HEK293 (cell line): ENCODE results near the gene ZNF688.
A peak's percentile ranks its signal among the peaks of the same experiment; 100 is the strongest.

Source experiments
- FEZF1 ChIP-seq: fragments of 450-650 bp; formaldehyde crosslinking; IDR thresholded peaks from 2 replicates; pipeline ENCODE4 v1.5.1; 2016; ENCODE audit warnings: missing biosample characterization, missing genetic modification characterization
- GLI4 ChIP-seq: fragments of 450-650 bp; formaldehyde crosslinking; IDR thresholded peaks from 2 replicates; pipeline ENCODE4 v1.5.1; 2016; ENCODE audit warnings: missing biosample characterization, missing genetic modification characterization
- GLIS1 ChIP-seq: fragments of 450-650 bp; formaldehyde crosslinking; IDR thresholded peaks from 2 replicates; pipeline ENCODE4 v1.5.1; 2016; ENCODE audit warnings: missing biosample characterization, missing genetic modification characterization
- GLIS2 ChIP-seq: fragments of 450-650 bp; formaldehyde crosslinking; IDR thresholded peaks from 2 replicates; pipeline ENCODE4 v1.5.1; 2016; ENCODE audit warnings: missing biosample characterization, missing genetic modification characterization
- IKZF3 ChIP-seq: fragments of 450-650 bp; IDR thresholded peaks from 2 replicates; pipeline ENCODE4 v1.5.0; 2018; ENCODE audit warnings: missing biosample characterization, mild to moderate bottlenecking, missing genetic modification characterization, moderate library complexity
- KLF17 ChIP-seq: fragments of 450-650 bp; formaldehyde crosslinking; IDR thresholded peaks from 2 replicates; pipeline ENCODE4 v1.5.1; 2016; ENCODE audit warnings: missing biosample characterization, missing genetic modification characterization
- KLF9 ChIP-seq: fragments of 450-650 bp; formaldehyde crosslinking; IDR thresholded peaks from 2 replicates; pipeline ENCODE4 v1.5.1; 2016; ENCODE audit warnings: missing biosample characterization, missing genetic modification characterization, low read depth
- OSR2 ChIP-seq: fragments of 450-650 bp; formaldehyde crosslinking; IDR thresholded peaks from 2 replicates; pipeline ENCODE4 v1.5.1; 2016; ENCODE audit warnings: missing biosample characterization, missing genetic modification characterization
- ZBTB26 ChIP-seq: fragments of 450-650 bp; formaldehyde crosslinking; optimal IDR thresholded peaks from 2 replicates; pipeline ENCODE3; 2016; ENCODE audit warnings: missing biosample characterization, mild to moderate bottlenecking, missing genetic modification characterization
- ZBTB8A ChIP-seq: fragments of 450-650 bp; formaldehyde crosslinking; IDR thresholded peaks from 2 replicates; pipeline ENCODE4 v1.5.1; 2016; ENCODE audit warnings: missing biosample characterization, missing genetic modification characterization
- ZEB2 ChIP-seq: fragments of 450-650 bp; formaldehyde crosslinking; IDR thresholded peaks from 2 replicates; pipeline ENCODE4 v1.5.1; 2016; ENCODE audit warnings: missing biosample characterization, missing genetic modification characterization
- ZFP3 ChIP-seq: fragments of 450-650 bp; formaldehyde crosslinking; IDR thresholded peaks from 2 replicates; pipeline ENCODE4 v1.5.1; 2016; ENCODE audit warnings: low read depth, missing biosample characterization, missing genetic modification characterization
- ZIC2 ChIP-seq: fragments of 450-650 bp; formaldehyde crosslinking; IDR thresholded peaks from 2 replicates; pipeline ENCODE4 v1.5.1; 2016; ENCODE audit warnings: missing biosample characterization, missing genetic modification characterization
- ZNF10 ChIP-seq: fragments of 450-650 bp; formaldehyde crosslinking; IDR thresholded peaks from 2 replicates; pipeline ENCODE4 v1.5.1; 2017; ENCODE audit warnings: missing biosample characterization, missing genetic modification characterization
- ZNF16 ChIP-seq: fragments of 450-650 bp; formaldehyde crosslinking; IDR thresholded peaks from 2 replicates; pipeline ENCODE4 v1.5.1; 2016; ENCODE audit warnings: low read depth, missing biosample characterization, missing genetic modification characterization
- ZNF2 ChIP-seq: fragments of 450-650 bp; formaldehyde crosslinking; IDR thresholded peaks from 2 replicates; pipeline ENCODE4 v1.5.1; 2016; ENCODE audit warnings: missing biosample characterization, missing genetic modification characterization
- ZNF211 ChIP-seq: fragments of 450-650 bp; formaldehyde crosslinking; IDR thresholded peaks from 2 replicates; pipeline ENCODE4 v1.5.1; 2016; ENCODE audit warnings: low read depth, missing biosample characterization, missing genetic modification characterization
- ZNF23 ChIP-seq: fragments of 450-650 bp; formaldehyde crosslinking; IDR thresholded peaks from 2 replicates; pipeline ENCODE4 v1.5.1; 2016; ENCODE audit warnings: missing biosample characterization, missing genetic modification characterization, borderline replicate concordance
- ZNF366 ChIP-seq: fragments of 450-650 bp; formaldehyde crosslinking; conservative IDR thresholded peaks from 2 replicates; pipeline ENCODE4 v1.5.1; 2016; ENCODE audit warnings: missing biosample characterization, missing genetic modification characterization
- ZNF548 ChIP-seq: fragments of 450-650 bp; formaldehyde crosslinking; IDR thresholded peaks from 2 replicates; pipeline ENCODE4 v1.5.1; 2016; ENCODE audit warnings: missing biosample characterization, missing genetic modification characterization
- ZNF560 ChIP-seq: fragments of 450-650 bp; formaldehyde crosslinking; IDR thresholded peaks from 2 replicates; pipeline ENCODE4 v1.5.1; 2017; ENCODE audit warnings: missing biosample characterization, missing genetic modification characterization, borderline replicate concordance
- ZNF596 ChIP-seq: fragments of 450-650 bp; IDR thresholded peaks from 2 replicates; pipeline ENCODE4 v1.5.0; 2018; ENCODE audit warnings: missing biosample characterization, mild to moderate bottlenecking, missing genetic modification characterization, moderate library complexity
- ZNF621 ChIP-seq: fragments of 450-650 bp; formaldehyde crosslinking; IDR thresholded peaks from 2 replicates; pipeline ENCODE4 v1.5.1; 2017; ENCODE audit warnings: missing biosample characterization, missing genetic modification characterization
- ZNF626 ChIP-seq: fragments of 450-650 bp; sonication (Bioruptor Pico); formaldehyde crosslinking; IDR thresholded peaks from 2 replicates; pipeline ENCODE4 v1.5.1; 2018; ENCODE audit warnings: missing biosample characterization, missing genetic modification characterization, inconsistent platforms
- ZNF629 ChIP-seq: fragments of 450-650 bp; formaldehyde crosslinking; IDR thresholded peaks from 2 replicates; pipeline ENCODE4 v1.5.1; 2017; ENCODE audit warnings: missing biosample characterization, missing genetic modification characterization
- ZNF707 ChIP-seq: fragments of 450-650 bp; formaldehyde crosslinking; IDR thresholded peaks from 2 replicates; pipeline ENCODE4 v1.5.1; 2016; ENCODE audit warnings: missing biosample characterization, missing genetic modification characterization
- TF ChIP-seq, protein P1 (sequence below): fragments of 450-650 bp; formaldehyde crosslinking; IDR thresholded peaks from 2 replicates; pipeline ENCODE4 v1.5.1; 2016; ENCODE audit warnings: missing biosample characterization, missing genetic modification characterization
- TF ChIP-seq, protein P2 (sequence below): fragments of 450-650 bp; formaldehyde crosslinking; IDR thresholded peaks from 2 replicates; pipeline ENCODE4 v1.5.1; 2017; ENCODE audit warnings: missing biosample characterization, missing genetic modification characterization
- TF ChIP-seq, protein P3 (sequence below): fragments of 450-650 bp; formaldehyde crosslinking; IDR thresholded peaks from 2 replicates; pipeline ENCODE4 v1.5.1; 2016; ENCODE audit warnings: missing biosample characterization, missing genetic modification characterization
- TF ChIP-seq, protein P4 (sequence below): sonication (generic); formaldehyde crosslinking; IDR thresholded peaks from 2 replicates; pipeline ENCODE4 v1.8.1; 2022; ENCODE audit warnings: mild to moderate bottlenecking, moderate library complexity, missing genetic modification reagents
- TF ChIP-seq, protein P5 (sequence below): fragments of 450-650 bp; formaldehyde crosslinking; IDR thresholded peaks from 2 replicates; pipeline ENCODE4 v1.5.1; 2016; ENCODE audit warnings: missing biosample characterization, missing genetic modification characterization, borderline replicate concordance

Gene ZNF688

DNA sequence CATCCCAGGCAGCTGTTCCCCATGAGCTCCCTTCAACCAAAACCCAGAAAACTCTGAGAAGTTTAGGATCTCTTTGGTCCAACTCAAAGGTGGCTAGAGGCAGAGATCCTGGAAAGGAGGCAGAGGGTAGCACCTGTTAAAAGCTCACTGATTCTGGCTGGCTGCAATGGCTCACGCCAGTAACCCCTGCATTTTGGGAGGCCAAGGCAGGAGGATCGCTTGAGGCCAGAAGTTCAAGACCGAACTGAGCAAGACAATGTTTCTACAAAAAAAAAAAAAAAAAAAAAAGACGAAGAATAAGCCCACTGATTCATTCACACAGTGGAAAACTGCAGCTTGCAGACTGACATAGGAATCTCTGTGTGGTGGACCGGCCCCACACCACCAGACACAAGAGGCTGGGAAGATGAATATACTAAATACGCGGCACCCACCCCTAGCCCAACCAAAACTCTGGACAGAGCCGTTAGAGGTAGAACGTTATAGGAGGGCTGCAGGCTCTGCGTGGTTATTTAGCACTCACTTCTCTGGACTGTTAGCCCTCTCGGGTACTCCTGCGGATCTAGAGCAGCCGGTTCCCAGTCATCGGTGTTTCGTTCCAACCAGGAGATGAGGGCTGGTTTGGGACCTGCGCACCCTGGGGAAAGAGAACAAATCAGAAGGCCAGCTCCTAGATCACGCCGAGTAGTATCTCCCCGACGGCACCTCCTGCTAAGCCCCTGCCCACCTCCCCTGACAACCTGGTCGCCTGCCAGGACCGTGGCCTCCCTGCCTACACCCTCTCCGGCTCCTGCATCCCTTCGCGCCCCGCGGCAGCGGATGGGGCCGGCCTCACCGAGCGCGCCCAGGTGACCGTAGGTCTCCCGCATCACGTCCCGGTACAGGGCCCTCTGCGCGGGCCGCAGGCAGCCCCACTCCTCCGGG lies 37.8 kb upstream of the ZNF688 start (continued):
- peak; percentile 51; the same call in 1 of the 2 replicates for TF ChIP-seq KLF17
- TF ChIP-seq ZNF596 (tag by site-specific recombination), result no peak
- no peak for TF ChIP-seq ZNF707 (tag by site-specific recombination)
- no peak for TF ChIP-seq ZNF211 (tag by site-specific recombination)
- TF ChIP-seq ZEB2, result no peak; the same call in none of the 2 replicates
- TF ChIP-seq, protein P1, sequence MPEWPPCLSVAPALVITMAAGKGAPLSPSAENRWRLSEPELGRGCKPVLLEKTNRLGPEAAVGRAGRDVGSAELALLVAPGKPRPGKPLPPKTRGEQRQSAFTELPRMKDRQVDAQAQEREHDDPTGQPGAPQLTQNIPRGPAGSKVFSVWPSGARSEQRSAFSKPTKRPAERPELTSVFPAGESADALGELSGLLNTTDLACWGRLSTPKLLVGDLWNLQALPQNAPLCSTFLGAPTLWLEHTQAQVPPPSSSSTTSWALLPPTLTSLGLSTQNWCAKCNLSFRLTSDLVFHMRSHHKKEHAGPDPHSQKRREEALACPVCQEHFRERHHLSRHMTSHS (tag by site-specific recombination), result 0 out of 2 replicates have a peak, but pooled peaks have one; percentile 15
- TF ChIP-seq ZNF2, result peak; percentile 65; the same call in 1 of the 2 replicates
- TF ChIP-seq KLF9 (tag by site-specific recombination), result no peak
- TF ChIP-seq, protein P2, sequence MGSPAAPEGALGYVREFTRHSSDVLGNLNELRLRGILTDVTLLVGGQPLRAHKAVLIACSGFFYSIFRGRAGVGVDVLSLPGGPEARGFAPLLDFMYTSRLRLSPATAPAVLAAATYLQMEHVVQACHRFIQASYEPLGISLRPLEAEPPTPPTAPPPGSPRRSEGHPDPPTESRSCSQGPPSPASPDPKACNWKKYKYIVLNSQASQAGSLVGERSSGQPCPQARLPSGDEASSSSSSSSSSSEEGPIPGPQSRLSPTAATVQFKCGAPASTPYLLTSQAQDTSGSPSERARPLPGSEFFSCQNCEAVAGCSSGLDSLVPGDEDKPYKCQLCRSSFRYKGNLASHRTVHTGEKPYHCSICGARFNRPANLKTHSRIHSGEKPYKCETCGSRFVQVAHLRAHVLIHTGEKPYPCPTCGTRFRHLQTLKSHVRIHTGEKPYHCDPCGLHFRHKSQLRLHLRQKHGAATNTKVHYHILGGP (tag by site-specific recombination), result no peak
- TF ChIP-seq IKZF3 (tag by site-specific recombination), result no peak
- TF ChIP-seq, protein P3, sequence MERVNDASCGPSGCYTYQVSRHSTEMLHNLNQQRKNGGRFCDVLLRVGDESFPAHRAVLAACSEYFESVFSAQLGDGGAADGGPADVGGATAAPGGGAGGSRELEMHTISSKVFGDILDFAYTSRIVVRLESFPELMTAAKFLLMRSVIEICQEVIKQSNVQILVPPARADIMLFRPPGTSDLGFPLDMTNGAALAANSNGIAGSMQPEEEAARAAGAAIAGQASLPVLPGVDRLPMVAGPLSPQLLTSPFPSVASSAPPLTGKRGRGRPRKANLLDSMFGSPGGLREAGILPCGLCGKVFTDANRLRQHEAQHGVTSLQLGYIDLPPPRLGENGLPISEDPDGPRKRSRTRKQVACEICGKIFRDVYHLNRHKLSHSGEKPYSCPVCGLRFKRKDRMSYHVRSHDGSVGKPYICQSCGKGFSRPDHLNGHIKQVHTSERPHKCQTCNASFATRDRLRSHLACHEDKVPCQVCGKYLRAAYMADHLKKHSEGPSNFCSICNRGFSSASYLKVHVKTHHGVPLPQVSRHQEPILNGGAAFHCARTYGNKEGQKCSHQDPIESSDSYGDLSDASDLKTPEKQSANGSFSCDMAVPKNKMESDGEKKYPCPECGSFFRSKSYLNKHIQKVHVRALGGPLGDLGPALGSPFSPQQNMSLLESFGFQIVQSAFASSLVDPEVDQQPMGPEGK (tag by site-specific recombination), result peak; percentile 77
- no peak for TF ChIP-seq OSR2 (tag by site-specific recombination)
- TF ChIP-seq ZNF16, result no peak
- no peak; the same call in 1 of the 2 replicates for TF ChIP-seq ZNF23 (tag by site-specific recombination)
- TF ChIP-seq, protein P4, sequence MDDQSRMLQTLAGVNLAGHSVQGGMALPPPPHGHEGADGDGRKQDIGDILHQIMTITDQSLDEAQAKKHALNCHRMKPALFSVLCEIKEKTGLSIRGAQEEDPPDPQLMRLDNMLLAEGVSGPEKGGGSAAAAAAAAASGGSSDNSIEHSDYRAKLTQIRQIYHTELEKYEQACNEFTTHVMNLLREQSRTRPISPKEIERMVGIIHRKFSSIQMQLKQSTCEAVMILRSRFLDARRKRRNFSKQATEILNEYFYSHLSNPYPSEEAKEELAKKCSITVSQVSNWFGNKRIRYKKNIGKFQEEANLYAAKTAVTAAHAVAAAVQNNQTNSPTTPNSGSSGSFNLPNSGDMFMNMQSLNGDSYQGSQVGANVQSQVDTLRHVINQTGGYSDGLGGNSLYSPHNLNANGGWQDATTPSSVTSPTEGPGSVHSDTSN (CRISPR knock-in tag), result 0 out of 2 replicates have a peak, but pooled peaks have one; percentile 33
- no peak for TF ChIP-seq ZNF621 (tag by site-specific recombination)
- no peak for TF ChIP-seq ZFP3
- no peak for TF ChIP-seq FEZF1 (tag by site-specific recombination)
- TF ChIP-seq GLIS1 (tag by site-specific recombination), result peak; percentile 99
- TF ChIP-seq ZNF10 (tag by site-specific recombination), result peak; percentile 98
- TF ChIP-seq ZNF629 (tag by site-specific recombination), result no peak
- TF ChIP-seq ZNF560, result no peak
- TF ChIP-seq GLIS2 (tag by site-specific recombination), result peak; percentile 94
- no peak for TF ChIP-seq ZNF366
- no peak for TF ChIP-seq ZNF548 (tag by site-specific recombination)
- TF ChIP-seq, protein P5, sequence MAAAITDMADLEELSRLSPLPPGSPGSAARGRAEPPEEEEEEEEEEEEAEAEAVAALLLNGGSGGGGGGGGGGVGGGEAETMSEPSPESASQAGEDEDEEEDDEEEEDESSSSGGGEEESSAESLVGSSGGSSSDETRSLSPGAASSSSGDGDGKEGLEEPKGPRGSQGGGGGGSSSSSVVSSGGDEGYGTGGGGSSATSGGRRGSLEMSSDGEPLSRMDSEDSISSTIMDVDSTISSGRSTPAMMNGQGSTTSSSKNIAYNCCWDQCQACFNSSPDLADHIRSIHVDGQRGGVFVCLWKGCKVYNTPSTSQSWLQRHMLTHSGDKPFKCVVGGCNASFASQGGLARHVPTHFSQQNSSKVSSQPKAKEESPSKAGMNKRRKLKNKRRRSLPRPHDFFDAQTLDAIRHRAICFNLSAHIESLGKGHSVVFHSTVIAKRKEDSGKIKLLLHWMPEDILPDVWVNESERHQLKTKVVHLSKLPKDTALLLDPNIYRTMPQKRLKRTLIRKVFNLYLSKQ (tag by site-specific recombination), result no peak
- peak; percentile 84; the same call in 1 of the 2 replicates for TF ChIP-seq GLI4 (tag by site-specific recombination)
- TF ChIP-seq ZNF626 (tag by site-specific recombination), result no peak
- no peak; the same call in 1 of the 2 replicates for TF ChIP-seq ZBTB8A (tag by site-specific recombination)
- peak; percentile 72 for TF ChIP-seq ZBTB26 (tag by site-specific recombination)
- peak; percentile 67 for TF ChIP-seq ZIC2 (tag by site-specific recombination)
